HG03060 (cell line): ENCODE data around the gene NPB.

Experiments
- ATAC-seq: cut with Tn5 transposase; IDR thresholded peaks from one replicate; pipeline ENCODE4 v1.9.1; 2021; ENCODE audit warnings: low read depth, moderate number of reproducible peaks; ENCODE audit not compliant: unreplicated experiment

NPB gene

GRCh38 chr17:81898029-81898866 is 3.8 kb upstream of the NPB start:
- ATAC-seq: no peak

GRCh38 chr17:81898885-81899284 is 3.2 kb upstream of the NPB start:
- ATAC-seq: no peak

GRCh38 chr17:81899514-81900166 is 2.4 kb upstream of the NPB start:
- ATAC-seq: no peak

GRCh38 chr17:81900181-81900820 is 1.7 kb upstream of the NPB start:
- ATAC-seq: no peak

GRCh38 chr17:81901167-81902022 is 643 bp upstream of the NPB start:
- ATAC-seq: no peak

- no peak for ATAC-seq
These were observed 796 bp downstream of the NPB start for GRCh38 chr17:81902653-81903414.

GRCh38 chr17:81903415-81903831 is 1.4 kb downstream of the NPB start:
- ATAC-seq: no peak

- ATAC-seq: no peak
These were observed 2.0 kb downstream of the NPB start for GRCh38 chr17:81903896-81904599.

- no peak for ATAC-seq
These were observed 2.8 kb downstream of the NPB start for GRCh38 chr17:81904600-81905423.

- no peak for ATAC-seq
These were observed 3.4 kb downstream of the NPB start for GRCh38 chr17:81905424-81905875.

GRCh38 chr17:81905993-81906392 is 4.0 kb downstream of the NPB start:
- no peak for ATAC-seq

- no peak for ATAC-seq
These were observed 4.6 kb downstream of the NPB start for GRCh38 chr17:81906476-81907218.

- ATAC-seq: no peak
These were observed 5.4 kb downstream of the NPB start for GRCh38 chr17:81907219-81908145.

- no peak for ATAC-seq
These were observed 6.8 kb downstream of the NPB start for GRCh38 chr17:81908793-81909192.

- ATAC-seq: no peak
These were observed 7.2 kb downstream of the NPB start for GRCh38 chr17:81909231-81909630.

- ATAC-seq: no peak
These were observed 8.2 kb downstream of the NPB start for GRCh38 chr17:81909966-81910839.
